HUES48 (cell line): Measurements from ENCODE around the gene HSDL2.

Experiments
- H3K27ac ChIP-seq: one replicate; pipeline ENCODE4 v1.7.0; 2013; ENCODE audit warnings: low read depth, low read length, inconsistent platforms
- H3K27me3 ChIP-seq: 2 replicates; pipeline ENCODE4 v1.6.1; 2013; ENCODE audit warnings: mild to moderate bottlenecking, low read length; ENCODE audit not compliant: control insufficient read depth, insufficient read depth
- H3K36me3 ChIP-seq: 2 replicates; pipeline ENCODE4 v1.6.1; 2013; ENCODE audit warnings: low read length; ENCODE audit not compliant: control insufficient read depth, insufficient read depth
- H3K4me1 ChIP-seq: 2 replicates; pipeline ENCODE4 v1.6.1; 2013; ENCODE audit warnings: mild to moderate bottlenecking, low read length; ENCODE audit not compliant: control insufficient read depth, insufficient read depth
- H3K4me3 ChIP-seq: 2 replicates; pipeline ENCODE4 v1.5.1; 2013; ENCODE audit warnings: mild to moderate bottlenecking, low read depth, low read length
- H3K9ac ChIP-seq: 2 replicates; pipeline ENCODE4 v1.6.1; 2013; ENCODE audit warnings: mild to moderate bottlenecking, low read depth, low read length, moderate library complexity
- H3K9me3 ChIP-seq: 2 replicates; pipeline ENCODE4 v1.6.1; 2013; ENCODE audit warnings: low read length; ENCODE audit not compliant: control insufficient read depth, insufficient read depth

The HSDL2 gene

GRCh38 chr9:112487008-112487798 lies 107.3 kb downstream of the HSDL2 start:
- Histone ChIP-seq H3K27me3 (no peaks in the 10 kb centered on the region), H3K9ac (peak overlapping the region; percentile 84), H3K4me3 (peak overlapping the region; percentile 79), H3K36me3 (peaks cover 8% of the 10 kb centered on the region; the same call in 1 of the 2 replicates), H3K27ac (peak overlapping the region; percentile 93), H3K9me3 (no peaks in the 10 kb centered on the region), H3K4me1 (peaks cover 35% of the 10 kb centered on the region)

- no peaks in the 10 kb centered on the region; the same call in 1 of the 2 replicates for H3K9me3 ChIP-seq
- H3K9ac ChIP-seq, result peak overlapping the region; percentile 84
- H3K27ac ChIP-seq, result no peak overlapping the region
- H3K4me3 ChIP-seq, result peak overlapping the region; percentile 79
- H3K36me3 ChIP-seq, result peaks cover 14% of the 10 kb centered on the region; the same call in 1 of the 2 replicates
- peaks cover 35% of the 10 kb centered on the region for H3K4me1 ChIP-seq
- no peaks in the 10 kb centered on the region for H3K27me3 ChIP-seq
Observed at GRCh38 chr9:112487799-112488340, 108.0 kb downstream of the HSDL2 start.

- H3K9me3 ChIP-seq, result peaks cover 10% of the 10 kb centered on the region
- H3K4me3 ChIP-seq, result peak overlapping the region; percentile 79
- peaks cover 22% of the 10 kb centered on the region for H3K36me3 ChIP-seq
- peaks cover 35% of the 10 kb centered on the region for H3K4me1 ChIP-seq
- H3K27me3 ChIP-seq, result no peaks in the 10 kb centered on the region
- peak overlapping the region; percentile 88 for H3K27ac ChIP-seq
- no peak overlapping the region for H3K9ac ChIP-seq
Observed at GRCh38 chr9:112489039-112489546, 109.2 kb downstream of the HSDL2 start.

GRCh38 chr9:112489876-112490666 lies 110.2 kb downstream of the HSDL2 start:
- Histone ChIP-seq H3K4me3 (peak overlapping the region; percentile 79), H3K36me3 (peaks cover 28% of the 10 kb centered on the region), H3K9me3 (peaks cover 10% of the 10 kb centered on the region), H3K27ac (peak overlapping the region; percentile 88), H3K27me3 (no peaks in the 10 kb centered on the region), H3K4me1 (peaks cover 35% of the 10 kb centered on the region), H3K9ac (no peak overlapping the region)

DNA sequence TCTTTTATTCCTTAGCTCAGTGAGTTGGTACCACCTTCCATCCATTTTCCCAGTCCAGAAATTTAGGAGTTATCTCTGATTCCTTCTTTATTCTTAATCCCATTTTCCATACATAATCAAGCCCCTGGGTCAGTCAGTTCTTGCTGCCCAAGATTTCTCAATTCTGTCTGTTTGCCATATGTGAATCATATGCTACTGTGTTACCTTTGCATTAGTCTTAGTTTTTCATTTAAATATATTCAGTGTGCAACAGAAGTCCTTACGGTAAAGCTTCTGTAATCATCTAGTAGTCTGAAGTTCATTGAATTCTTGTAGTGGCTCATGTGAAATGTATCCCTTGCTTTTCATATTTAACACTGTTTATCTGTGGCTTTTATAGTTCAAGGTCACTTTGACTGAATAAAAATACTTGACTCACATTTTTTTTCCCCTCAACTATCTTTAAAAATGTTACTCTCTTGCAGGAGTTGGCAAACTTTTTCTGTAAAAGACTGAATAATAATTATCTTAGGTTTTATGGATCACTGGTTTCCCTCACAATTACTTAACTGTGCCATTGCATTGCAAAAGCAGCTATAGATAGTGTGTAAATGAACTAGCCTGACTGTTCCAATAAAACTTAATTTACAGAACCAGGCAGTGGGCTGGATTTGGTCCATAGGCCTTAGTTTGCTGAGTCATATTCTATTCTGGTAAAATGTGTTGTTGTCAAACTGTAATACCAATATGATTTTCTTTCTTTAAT lies 113.7 kb downstream of the HSDL2 start:
- H3K9me3 ChIP-seq, result peaks cover 10% of the 10 kb centered on the region
- peaks cover 28% of the 10 kb centered on the region for H3K36me3 ChIP-seq
- H3K27me3 ChIP-seq, result no peaks in the 10 kb centered on the region
- no peak overlapping the region for H3K4me3 ChIP-seq
- no peak overlapping the region for H3K27ac ChIP-seq
- peaks cover 51% of the 10 kb centered on the region for H3K4me1 ChIP-seq
- H3K9ac ChIP-seq, result no peak overlapping the region

GRCh38 chr9:112494153-112494552 lies 114.2 kb downstream of the HSDL2 start:
- no peaks in the 10 kb centered on the region for H3K27me3 ChIP-seq
- H3K27ac ChIP-seq, result no peak overlapping the region
- H3K4me1 ChIP-seq, result peaks cover 45% of the 10 kb centered on the region
- H3K9ac ChIP-seq, result no peak overlapping the region
- peaks cover 10% of the 10 kb centered on the region for H3K9me3 ChIP-seq
- H3K4me3 ChIP-seq, result no peak overlapping the region
- peaks cover 28% of the 10 kb centered on the region for H3K36me3 ChIP-seq

DNA sequence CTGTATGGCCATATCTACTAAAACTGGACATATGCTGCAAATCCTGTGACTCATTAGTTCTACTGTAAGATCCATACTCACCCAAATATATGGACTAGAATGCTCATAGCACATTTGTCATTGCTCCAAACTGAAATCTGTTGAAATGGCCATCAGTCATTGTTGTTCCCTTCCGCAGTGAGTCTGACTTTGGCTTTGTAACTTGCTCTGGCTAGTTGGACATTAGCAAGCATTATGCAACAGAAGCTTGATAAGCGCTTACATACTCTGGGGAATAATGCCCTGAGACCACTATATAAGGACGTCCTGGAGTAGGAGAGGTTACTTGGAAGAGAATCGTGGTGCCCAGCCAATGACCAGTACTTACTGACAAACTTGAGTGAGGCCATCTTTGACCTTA lies 115.7 kb downstream of the HSDL2 start:
- peaks cover 10% of the 10 kb centered on the region for H3K9me3 ChIP-seq
- peaks cover 28% of the 10 kb centered on the region for H3K36me3 ChIP-seq
- H3K27me3 ChIP-seq, result no peaks in the 10 kb centered on the region
- H3K4me3 ChIP-seq, result no peak overlapping the region
- no peak overlapping the region for H3K9ac ChIP-seq
- H3K27ac ChIP-seq, result no peak overlapping the region
- peaks cover 30% of the 10 kb centered on the region for H3K4me1 ChIP-seq

DNA sequence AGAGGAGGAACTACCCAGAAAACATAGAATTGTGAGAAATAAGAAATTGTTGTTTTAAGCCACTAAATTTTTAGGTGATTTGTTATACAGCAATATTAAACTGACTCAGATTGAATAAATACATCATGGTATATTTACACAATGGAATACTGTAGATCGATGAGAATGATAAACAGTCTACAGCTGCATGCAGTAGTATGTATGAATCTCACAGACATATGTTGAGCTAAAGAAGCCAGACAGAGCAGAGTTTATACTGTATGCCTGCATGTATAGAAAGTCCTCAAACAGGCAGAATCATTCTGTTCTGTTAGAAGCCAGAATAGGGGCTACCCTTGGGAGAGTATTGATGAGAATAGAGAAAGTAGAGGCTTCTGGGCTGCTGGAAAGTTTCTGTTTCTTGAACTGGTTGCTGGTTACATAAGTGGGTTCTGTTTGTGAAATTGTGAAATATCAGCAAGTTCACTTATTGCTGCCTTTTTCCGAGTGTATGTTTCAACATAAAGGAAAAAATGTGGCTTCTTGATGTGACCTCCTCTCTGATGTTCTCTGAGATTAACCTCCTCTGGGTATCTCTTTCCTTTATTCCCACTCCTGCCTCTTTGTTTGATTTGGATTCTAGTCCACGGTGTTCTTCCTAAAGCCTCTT lies 116.3 kb downstream of the HSDL2 start:
- no peak overlapping the region for H3K4me3 ChIP-seq

DNA sequence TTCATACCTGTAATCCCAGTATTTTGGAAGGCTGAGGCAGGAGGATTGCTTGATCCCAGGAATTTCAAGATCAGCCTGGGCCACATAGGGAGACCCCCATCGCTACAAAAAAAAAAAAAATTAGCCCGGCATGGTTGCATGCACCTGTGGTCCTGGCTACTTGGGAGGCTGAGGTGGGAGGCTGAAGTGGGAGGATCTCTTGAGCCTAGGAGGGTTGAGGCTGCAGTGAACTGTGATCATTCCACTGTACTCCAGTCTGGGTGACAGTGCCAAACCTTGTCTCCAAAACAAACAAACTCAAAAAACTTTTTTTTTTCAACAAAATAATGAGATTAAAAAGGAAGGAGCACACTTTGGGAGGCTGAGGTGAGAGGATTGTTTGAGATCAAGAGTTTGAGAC lies 120.9 kb downstream of the HSDL2 start:
- no peak overlapping the region for H3K27ac ChIP-seq
- H3K4me3 ChIP-seq, result no peak overlapping the region
- no peak overlapping the region for H3K9ac ChIP-seq
- H3K4me1 ChIP-seq, result peaks cover 19% of the 10 kb centered on the region
- no peaks in the 10 kb centered on the region for H3K36me3 ChIP-seq
- H3K9me3 ChIP-seq, result no peaks in the 10 kb centered on the region
- no peaks in the 10 kb centered on the region for H3K27me3 ChIP-seq

More for the DNA sequence above, 116.3 kb downstream of the HSDL2 start:
- H3K9me3 ChIP-seq, result peaks cover 10% of the 10 kb centered on the region
- H3K27ac ChIP-seq, result no peak overlapping the region
- H3K4me1 ChIP-seq, result peaks cover 24% of the 10 kb centered on the region
- no peak overlapping the region for H3K9ac ChIP-seq
- peaks cover 28% of the 10 kb centered on the region for H3K36me3 ChIP-seq
- no peaks in the 10 kb centered on the region for H3K27me3 ChIP-seq

DNA sequence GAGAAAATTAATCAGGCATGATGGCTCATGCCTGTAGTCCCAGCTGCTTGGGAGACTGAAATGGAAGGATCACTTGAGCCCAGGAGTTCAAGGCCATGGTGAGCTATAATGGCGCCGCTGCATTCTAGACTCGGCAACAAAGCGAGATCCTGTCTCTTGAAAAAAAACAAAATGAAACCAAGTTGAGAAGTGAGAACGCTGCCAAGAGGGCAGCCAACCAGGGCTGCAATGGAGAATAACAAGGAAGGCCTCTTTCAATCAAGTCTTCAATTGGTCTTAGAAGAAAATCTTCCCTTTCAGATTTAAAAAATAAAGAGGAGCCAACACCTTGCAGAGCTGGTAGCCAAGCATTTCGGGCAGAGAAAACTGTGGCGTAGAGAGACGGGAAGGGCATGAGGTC lies 121.4 kb downstream of the HSDL2 start:
- Histone ChIP-seq H3K4me1 (peaks cover 15% of the 10 kb centered on the region), H3K27ac (no peak overlapping the region), H3K4me3 (no peak overlapping the region), H3K27me3 (no peaks in the 10 kb centered on the region), H3K9me3 (no peaks in the 10 kb centered on the region), H3K9ac (no peak overlapping the region), H3K36me3 (no peaks in the 10 kb centered on the region)
